IPS-15b (cell line): ENCODE measurements around the gene MSI2.

Experiments
- H3K27me3 ChIP-seq: one replicate; pipeline ENCODE4 v1.6.1; 2013; ENCODE audit warnings: low read length; ENCODE audit not compliant: control insufficient read depth, insufficient read depth
- H3K36me3 ChIP-seq: one replicate; pipeline ENCODE4 v1.6.1; 2013; ENCODE audit warnings: low read length; ENCODE audit not compliant: control insufficient read depth, insufficient read depth
- H3K4me1 ChIP-seq: one replicate; pipeline ENCODE4 v1.6.1; 2013; ENCODE audit warnings: mild to moderate bottlenecking, low read length; ENCODE audit not compliant: control insufficient read depth, insufficient read depth
- H3K4me3 ChIP-seq: one replicate; pipeline ENCODE4 v1.5.1; 2013; ENCODE audit warnings: low read depth, low read length
- H3K9ac ChIP-seq: one replicate; pipeline ENCODE4 v1.6.1; 2013; ENCODE audit warnings: low read depth, mild to moderate bottlenecking, low read length
- H3K9me3 ChIP-seq: one replicate; pipeline ENCODE4 v1.6.1; 2013; ENCODE audit warnings: mild to moderate bottlenecking, low read length; ENCODE audit not compliant: control insufficient read depth, insufficient read depth

The MSI2 gene

GRCh38 chr17:57512258-57512657 lies 255.9 kb downstream of the MSI2 start:
- no peaks in the 10 kb centered on the region for H3K36me3 ChIP-seq
- peaks cover 5% of the 10 kb centered on the region for H3K4me1 ChIP-seq
- H3K4me3 ChIP-seq = no peak overlapping the region
- H3K27me3 ChIP-seq = no peaks in the 10 kb centered on the region
- no peak overlapping the region for H3K9ac ChIP-seq
- H3K9me3 ChIP-seq = no peaks in the 10 kb centered on the region

GRCh38 chr17:57512691-57513090 lies 256.4 kb downstream of the MSI2 start:
- peaks cover 6% of the 10 kb centered on the region for H3K4me1 ChIP-seq
- H3K4me3 ChIP-seq = no peak overlapping the region
- H3K9me3 ChIP-seq = no peaks in the 10 kb centered on the region
- H3K36me3 ChIP-seq = no peaks in the 10 kb centered on the region
- no peak overlapping the region for H3K9ac ChIP-seq
- H3K27me3 ChIP-seq = no peaks in the 10 kb centered on the region

GRCh38 chr17:57513569-57513968 lies 257.2 kb downstream of the MSI2 start:
- Histone ChIP-seq H3K9ac (no peak overlapping the region), H3K4me3 (no peak overlapping the region), H3K9me3 (no peaks in the 10 kb centered on the region), H3K36me3 (no peaks in the 10 kb centered on the region), H3K4me1 (peaks cover 6% of the 10 kb centered on the region), H3K27me3 (no peaks in the 10 kb centered on the region)

GRCh38 chr17:57514614-57515013 lies 258.3 kb downstream of the MSI2 start:
- Histone ChIP-seq H3K27me3 (no peaks in the 10 kb centered on the region), H3K9me3 (no peaks in the 10 kb centered on the region), H3K4me1 (peaks cover 6% of the 10 kb centered on the region), H3K36me3 (no peaks in the 10 kb centered on the region), H3K4me3 (no peak overlapping the region), H3K9ac (no peak overlapping the region)

GRCh38 chr17:57515662-57516211 lies 259.4 kb downstream of the MSI2 start:
- Histone ChIP-seq H3K9me3 (no peaks in the 10 kb centered on the region), H3K27me3 (no peaks in the 10 kb centered on the region), H3K36me3 (no peaks in the 10 kb centered on the region), H3K9ac (no peak overlapping the region), H3K4me3 (no peak overlapping the region), H3K4me1 (peaks cover 6% of the 10 kb centered on the region)

- Histone ChIP-seq H3K36me3 (no peaks in the 10 kb centered on the region), H3K9ac (no peak overlapping the region), H3K27me3 (no peaks in the 10 kb centered on the region), H3K9me3 (no peaks in the 10 kb centered on the region), H3K4me3 (no peak overlapping the region), H3K4me1 (peaks cover 4% of the 10 kb centered on the region)
These were observed 260.2 kb downstream of the MSI2 start for GRCh38 chr17:57516290-57517230.

- no peak overlapping the region for H3K4me3 ChIP-seq
- H3K36me3 ChIP-seq = no peaks in the 10 kb centered on the region
- peaks cover 3% of the 10 kb centered on the region for H3K4me1 ChIP-seq
- no peaks in the 10 kb centered on the region for H3K27me3 ChIP-seq
- no peak overlapping the region for H3K9ac ChIP-seq
- no peaks in the 10 kb centered on the region for H3K9me3 ChIP-seq
These were observed 260.9 kb downstream of the MSI2 start for GRCh38 chr17:57517273-57517631.

GRCh38 chr17:57517632-57518456 lies 261.5 kb downstream of the MSI2 start:
- Histone ChIP-seq H3K9ac (no peak overlapping the region), H3K27me3 (no peaks in the 10 kb centered on the region)

GRCh38 chr17:57518587-57519581 lies 262.6 kb downstream of the MSI2 start:
- Histone ChIP-seq H3K36me3 (no peaks in the 10 kb centered on the region), H3K27me3 (no peaks in the 10 kb centered on the region), H3K9me3 (no peaks in the 10 kb centered on the region), H3K9ac (no peak overlapping the region), H3K4me1 (peaks cover 3% of the 10 kb centered on the region), H3K4me3 (no peak overlapping the region)

More at GRCh38 chr17:57517632-57518456, 261.5 kb downstream of the MSI2 start:
- H3K4me3 ChIP-seq = no peak overlapping the region
- H3K4me1 ChIP-seq = peaks cover 3% of the 10 kb centered on the region
- no peaks in the 10 kb centered on the region for H3K9me3 ChIP-seq
- no peaks in the 10 kb centered on the region for H3K36me3 ChIP-seq

GRCh38 chr17:57519800-57520199 lies 263.5 kb downstream of the MSI2 start:
- Histone ChIP-seq H3K9me3 (no peaks in the 10 kb centered on the region), H3K27me3 (no peaks in the 10 kb centered on the region), H3K4me3 (no peak overlapping the region), H3K36me3 (no peaks in the 10 kb centered on the region), H3K4me1 (peaks cover 9% of the 10 kb centered on the region), H3K9ac (no peak overlapping the region)

GRCh38 chr17:57521606-57522005 lies 265.3 kb downstream of the MSI2 start:
- H3K9ac ChIP-seq = no peak overlapping the region
- H3K9me3 ChIP-seq = no peaks in the 10 kb centered on the region
- H3K36me3 ChIP-seq = no peaks in the 10 kb centered on the region
- peaks cover 13% of the 10 kb centered on the region for H3K4me1 ChIP-seq
- H3K4me3 ChIP-seq = no peak overlapping the region
- no peaks in the 10 kb centered on the region for H3K27me3 ChIP-seq
